Stimulated activated CD4-positive, alpha-beta T cell treated with anti-CD3 and anti-CD28 coated beads, Interleukin-15, amount 100 ng/mL, for 24 hours (primary cell): ENCODE results near the gene ACCSL.

ENCODE experiments used
- DNase-seq: peaks from one replicate; pipeline ENCODE4 v3.0.0-alpha.2; 2020

The ACCSL gene

DNA sequence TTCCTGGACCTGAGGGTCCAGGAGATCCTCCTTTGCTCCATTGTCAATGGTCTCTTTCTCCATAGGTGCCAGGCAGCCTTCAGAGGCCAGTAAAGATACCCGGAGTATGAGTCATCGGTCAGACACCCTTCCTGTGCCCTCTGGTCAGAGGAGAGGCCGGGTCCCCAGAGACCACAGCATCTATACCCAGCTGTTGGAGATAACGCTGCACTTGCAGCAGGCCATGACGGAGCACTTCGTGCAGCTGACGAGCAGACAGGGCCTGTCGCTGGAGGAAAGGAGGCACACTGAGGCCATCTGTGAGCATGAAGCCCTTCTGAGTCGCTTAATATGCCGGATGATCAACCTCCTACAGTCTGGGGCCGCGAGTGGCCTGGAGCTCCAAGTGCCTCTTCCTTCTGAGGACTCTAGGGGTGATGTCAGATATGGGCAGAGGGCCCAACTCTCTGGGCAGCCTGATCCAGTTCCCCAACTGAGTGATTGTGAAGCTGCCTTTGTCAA lies at the start of gene ACCSL:
Gene ACCSL (plus strand): TSS at position 51 of the 501 bp plus-strand sequence. CDS start 56 bp downstream, at position 107.
- no peak for DNase-seq

DNA sequence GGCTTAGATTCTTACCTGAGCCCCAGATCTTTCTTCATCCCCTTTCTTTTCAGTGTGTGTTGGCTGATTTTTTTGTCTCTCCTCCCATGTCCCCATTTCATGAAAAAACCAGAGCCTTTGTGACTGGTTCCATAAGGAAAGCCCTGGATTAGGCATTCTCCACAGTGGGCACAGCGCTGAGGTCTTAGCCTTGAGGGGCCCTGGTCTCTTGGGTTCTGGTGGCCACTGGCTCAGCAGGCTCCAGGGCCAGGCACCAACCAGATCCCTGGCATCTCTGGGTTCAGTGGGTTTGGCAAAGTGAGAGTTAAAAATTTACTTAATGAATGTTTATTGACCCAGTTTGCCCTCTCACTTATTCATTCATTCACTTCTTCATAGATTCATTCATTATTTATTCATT lies 49.5 kb upstream of the ACCSL start:
- DNase-seq, result no peak

DNA sequence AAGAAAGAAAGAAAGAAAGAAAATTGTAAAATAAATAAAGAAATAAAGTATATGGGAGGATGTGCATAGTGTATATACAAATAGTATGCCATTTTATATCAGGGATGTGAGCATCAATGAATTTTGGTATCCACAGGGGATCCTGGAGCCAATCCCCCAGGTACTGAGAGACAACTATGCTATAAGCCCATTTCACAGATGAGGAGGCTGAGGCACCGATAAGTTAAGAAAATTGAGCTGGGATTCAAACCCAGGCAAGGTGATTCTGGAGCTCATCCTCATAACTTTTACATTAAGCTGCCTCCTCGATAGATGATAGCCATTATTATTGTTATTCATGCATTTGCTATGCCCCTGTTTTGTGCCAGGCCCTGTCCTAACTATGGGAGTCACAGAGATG lies 47.0 kb upstream of the ACCSL start:
- no peak for DNase-seq

DNA sequence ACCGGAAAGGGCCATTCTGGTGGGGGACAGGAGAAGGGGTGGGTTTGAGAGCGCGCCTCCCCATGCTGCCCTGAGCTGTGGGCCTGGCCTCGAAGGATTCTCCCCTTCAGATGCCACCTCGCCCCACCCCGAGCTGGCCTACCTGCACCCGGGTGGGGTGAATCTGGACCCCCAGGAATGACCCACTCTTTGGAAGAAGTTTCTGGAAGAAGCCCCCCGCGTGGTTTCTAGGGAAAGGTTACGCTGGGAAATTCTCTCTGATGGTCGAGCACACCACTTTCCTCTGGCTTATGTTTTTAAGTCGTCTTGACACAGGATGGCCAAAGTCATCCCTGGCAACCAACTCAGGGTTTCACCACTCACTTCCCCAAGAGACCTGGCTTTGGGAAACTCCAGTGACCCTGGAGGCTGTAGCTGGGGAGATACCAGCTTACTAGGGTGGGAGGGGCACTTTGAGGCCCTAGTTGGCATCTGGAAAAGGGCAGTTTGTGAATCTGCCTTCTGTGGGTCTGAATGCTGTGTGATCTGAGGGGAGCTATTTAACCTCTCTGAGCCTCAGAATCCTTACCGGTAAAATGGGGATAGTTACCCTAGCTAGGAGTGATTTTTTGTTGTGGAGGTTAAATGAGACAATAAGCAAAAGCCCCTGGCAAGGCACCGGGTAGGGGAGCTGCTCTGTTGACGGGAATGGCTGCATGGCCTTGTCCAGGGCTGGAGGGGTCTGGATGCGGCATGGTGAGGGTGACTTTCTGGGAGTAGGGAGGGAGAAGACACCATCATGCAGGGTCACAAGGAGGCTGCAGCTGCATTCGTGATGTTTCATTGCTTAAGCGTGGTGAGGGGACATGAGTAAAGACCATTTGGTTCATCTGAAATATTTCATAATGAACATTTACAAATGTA lies 45.3 kb upstream of the ACCSL start:
- no peak for DNase-seq

DNA sequence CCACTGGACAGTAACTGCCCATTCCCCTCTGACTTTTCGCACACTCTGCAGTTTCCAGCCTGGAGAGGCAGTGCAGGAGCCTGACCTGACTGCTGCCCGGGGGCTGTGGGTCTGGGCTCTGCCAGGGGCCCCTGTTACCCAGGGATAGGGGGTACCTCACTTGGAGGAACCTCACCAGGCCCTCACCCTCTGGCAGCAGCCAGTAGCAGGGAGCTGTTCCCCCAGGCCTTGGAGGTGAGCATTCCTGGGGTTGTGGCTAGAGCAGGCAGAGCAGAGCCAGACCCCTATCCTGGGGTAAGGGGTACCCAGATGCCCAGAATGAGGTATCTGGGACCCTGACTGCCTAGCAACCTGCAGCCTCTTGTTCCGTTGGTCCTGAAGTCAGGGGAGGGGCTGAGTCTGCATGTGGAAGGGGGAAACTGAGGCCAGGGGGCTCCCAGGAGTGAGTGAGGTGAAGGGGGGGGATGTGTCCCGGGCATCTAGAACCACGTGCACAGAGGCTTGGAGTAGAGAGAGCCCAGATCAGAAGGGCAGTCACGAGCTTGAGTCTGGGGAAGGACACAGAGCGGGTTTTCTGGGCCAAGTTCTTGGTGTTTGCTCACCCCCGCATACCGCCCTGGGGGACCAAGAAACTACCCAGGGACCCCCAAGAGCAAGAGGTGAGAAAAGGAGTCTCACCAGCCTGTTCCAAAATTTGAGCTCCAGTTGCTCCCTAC lies 43.9 kb upstream of the ACCSL start:
- no peak for DNase-seq

DNA sequence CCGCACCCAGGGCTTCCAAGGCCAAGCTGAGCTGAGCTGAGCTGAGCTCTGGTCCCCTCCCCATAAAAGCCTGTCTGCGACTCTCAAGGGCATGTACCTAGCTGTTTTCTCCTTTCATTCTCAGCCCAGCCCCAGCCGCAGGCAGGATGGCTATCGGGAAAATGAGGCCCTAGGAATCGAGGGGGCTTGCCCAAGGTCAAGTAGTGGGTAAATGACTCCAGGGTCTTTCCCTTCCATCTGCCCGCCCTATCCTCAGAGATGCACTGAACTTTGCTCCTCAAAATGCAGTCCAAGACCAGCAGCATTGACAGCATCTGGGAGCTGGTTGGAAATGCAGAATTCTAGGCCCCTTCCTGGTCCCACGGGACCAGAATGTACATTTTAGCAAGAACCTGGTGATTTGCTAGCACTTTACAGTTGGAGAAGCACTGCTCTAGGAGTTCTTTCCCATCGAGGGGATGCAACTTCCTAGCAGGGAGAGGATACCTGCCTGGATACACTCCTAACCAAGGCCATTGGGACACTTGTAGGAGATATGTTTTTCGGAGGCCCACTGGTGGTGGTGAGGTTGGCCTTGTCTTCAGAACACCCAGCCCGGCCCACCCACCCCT lies 43.2 kb upstream of the ACCSL start:
- no peak for DNase-seq

DNA sequence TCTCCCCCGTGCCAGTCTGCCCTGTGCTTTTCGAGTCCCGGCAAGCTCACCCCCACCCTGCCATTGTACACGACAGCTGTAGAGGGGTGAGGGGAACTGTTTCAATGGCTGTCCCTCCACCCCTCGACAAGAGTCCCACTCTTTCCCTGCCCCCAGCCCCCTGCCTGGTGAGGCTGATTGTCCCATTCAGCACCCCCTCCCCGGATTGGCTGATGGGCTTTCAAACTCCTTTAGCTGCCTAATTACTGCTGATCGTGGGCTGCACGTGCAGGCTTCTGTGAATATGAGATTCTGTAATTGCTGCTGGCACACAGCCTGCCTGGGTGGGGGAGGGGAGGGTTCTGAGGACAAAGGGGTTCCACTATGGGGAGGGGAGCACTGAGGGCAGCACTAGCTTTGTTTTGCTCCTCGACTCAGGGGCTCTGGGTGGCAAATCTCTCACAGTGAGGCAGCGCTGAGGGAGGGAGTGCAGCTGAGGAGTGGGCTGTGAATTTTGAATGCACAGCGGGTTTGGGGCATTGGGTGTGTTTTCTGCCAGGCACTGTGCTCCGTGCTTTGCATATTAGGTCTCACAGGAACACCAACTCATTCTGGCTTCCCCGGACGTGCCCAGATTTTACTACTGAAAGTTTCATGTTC lies 42.6 kb upstream of the ACCSL start:
- DNase-seq, result no peak

DNA sequence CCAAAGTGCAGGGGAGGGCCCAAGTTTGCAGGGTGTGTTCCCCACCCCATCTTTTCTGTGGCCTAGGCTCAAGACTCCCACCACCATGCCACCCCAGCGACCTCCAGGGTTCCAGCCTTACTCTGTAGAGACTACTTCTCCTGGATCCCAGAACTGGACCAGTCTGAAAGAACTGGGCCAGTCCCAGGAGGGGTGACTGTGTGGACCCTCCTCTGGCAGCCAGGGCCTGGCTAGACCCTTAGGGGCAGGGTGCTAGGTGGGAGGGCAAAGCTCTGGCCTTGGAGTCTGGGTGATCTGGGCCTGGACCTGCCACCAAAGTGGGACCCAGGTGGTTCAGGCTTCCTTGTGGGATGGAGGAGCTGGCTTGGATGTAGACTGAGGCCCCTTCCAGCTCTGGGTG lies 41.8 kb upstream of the ACCSL start:
- DNase-seq, result no peak

DNA sequence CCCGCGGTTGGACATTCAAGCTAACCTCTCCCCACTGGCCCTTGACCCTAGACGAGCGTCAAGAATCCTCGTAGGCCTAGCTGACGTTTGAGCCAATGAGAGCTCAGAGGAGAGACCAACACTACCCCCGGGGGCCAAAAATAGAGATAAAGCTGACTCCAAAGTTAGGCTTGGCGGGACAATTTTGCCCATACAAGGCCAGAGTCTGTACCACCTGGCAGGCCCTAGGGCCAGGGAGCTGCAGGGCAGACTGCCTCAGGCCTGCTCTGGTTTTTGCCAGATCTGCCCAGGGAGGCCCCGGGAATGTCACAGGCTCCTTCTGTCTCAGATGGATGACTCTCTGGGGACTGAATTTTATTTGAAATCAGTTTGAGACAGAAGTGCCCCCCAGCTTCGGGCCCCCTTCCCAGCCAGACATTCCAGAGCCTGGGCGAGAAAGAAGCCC lies 40.8 kb upstream of the ACCSL start:
- no peak for DNase-seq

DNA sequence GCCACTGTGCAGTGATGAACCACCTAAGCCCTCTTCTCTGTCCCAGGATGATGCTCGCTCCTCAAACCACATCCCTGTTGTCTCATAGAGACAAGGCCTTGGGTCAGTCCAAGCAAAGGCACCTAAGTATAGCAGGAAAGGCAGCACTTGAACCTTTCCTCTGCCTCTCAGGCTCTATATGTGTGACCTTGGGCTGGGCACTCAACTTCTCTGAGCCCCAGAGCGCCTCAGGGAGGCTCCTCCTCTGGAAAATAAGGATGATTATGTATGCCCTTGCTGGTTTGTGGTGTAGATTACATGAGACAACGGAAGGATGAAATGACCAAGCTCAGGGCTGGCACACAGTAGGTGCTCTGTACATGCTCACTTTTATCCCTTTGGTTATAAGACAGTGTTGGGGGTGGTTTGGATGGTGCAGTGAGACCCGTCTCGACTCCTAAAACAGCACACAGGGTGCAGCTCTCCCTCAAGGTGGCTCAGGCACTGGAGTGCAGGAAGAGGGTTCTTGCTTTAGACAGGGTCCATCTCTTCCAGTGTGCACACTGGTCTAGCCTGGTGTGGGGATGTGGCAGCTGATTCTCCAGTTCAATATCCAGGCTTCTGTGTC lies 40.2 kb upstream of the ACCSL start:
- DNase-seq, result no peak

DNA sequence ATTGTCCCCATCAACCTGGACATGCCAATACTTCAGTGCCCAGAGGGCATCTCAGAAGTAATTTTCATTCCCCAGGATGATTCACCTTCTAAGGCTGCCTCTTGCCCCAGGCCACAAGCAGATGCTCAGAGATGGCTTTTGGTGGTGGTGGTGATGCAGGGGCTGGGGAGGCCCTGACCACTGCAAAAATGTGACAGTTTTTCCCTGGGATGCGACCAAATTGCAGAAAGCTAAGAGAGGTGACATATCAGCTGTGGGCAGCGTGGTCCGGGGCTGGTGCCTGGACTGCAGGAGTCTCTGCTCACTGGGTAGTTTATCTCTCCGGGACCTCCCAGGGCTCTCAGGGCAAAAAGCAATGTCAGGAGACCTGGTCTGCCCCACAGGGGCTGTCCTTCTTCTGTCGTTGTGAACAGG lies 39.7 kb upstream of the ACCSL start:
- no peak for DNase-seq

DNA sequence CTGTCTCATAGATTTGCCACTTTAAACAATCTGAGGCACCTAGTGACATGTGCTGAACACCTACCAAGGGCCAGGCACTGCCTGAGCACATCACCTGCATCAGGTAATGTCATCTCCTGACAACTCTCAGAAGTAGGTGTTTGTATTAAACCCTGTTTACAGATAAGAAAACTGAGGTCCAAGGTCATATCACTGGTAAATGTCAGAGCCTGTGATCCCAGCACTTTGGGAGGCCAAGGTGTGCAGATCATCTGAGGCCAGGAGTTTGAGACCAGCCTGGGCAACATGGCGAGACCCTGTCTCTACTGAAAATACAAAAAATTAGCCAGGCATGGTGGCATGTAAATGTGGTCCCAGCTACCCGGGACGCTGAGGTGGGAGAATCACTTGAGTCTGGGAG lies 39.1 kb upstream of the ACCSL start:
- DNase-seq, result no peak

DNA sequence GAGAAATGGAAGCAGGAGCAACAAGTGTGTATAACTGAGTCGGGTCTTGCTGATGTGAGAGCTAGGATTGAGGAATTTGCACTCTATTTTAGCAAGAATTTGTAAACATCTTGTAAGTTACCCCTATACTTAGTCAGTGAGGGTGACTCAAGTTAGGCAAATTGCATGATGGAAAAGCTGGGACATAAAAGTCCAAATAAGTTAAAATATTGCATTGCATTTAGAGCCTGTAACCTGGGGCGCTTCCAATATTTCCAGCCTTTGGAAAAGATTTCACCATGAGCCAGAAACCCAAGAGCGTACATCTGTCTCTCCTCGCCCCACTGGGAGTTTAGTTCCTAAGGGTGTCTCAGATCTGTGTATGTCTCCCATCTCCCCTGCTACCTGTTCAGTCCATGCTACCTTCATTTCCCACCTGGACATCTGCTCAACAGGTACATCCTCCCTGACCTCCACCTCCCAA lies 37.0 kb upstream of the ACCSL start:
- DNase-seq, result no peak

DNA sequence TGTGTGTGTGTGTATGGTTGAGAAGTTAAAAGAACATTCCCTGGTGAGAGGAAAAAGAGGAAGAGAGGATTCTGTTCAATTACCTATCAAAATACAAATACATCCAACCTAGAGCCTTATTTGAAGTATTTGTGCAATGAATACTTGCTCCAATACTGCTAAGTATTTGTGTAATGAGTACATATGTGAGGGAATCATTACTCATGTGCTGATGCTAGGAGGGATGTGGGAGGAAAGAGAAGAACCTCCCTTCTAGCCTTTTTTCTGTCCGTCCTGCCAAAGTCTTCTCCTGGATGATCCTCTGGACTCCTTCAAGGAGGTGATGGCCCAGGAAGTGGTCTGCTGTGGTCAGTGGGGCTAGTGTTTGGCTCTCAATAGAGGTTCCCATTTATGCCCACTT lies 36.0 kb upstream of the ACCSL start:
- no peak for DNase-seq

DNA sequence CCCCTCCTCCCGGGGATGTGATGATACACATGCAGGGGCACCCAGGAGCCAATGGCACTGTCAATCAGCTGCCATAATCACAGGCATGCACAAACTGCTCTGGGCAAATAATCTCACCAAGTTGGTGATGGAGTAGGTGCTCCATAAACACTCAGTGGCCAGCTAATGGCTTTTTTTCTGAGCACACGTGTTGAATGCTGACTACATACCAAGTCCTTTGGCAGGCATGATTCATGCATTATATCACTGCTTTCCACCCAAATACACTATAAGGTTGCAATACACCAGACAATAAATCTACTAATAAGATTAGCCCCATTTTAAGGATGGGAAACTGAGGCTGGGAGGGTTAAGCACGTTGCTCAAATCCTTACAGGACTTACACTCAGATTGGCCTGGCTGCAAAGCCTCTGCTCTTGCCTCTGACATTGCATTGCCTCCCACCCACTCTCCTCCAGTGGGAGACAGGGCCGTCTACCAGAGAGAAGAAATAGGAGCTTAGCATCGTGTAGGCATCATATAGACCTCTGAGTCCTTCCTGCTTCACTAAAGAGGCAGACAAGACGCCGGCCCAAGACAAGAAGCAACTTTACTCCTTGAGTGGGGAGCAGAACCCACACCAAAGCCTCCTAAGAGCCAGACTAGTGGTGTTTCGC lies 32.7 kb upstream of the ACCSL start:
- DNase-seq, result no peak

DNA sequence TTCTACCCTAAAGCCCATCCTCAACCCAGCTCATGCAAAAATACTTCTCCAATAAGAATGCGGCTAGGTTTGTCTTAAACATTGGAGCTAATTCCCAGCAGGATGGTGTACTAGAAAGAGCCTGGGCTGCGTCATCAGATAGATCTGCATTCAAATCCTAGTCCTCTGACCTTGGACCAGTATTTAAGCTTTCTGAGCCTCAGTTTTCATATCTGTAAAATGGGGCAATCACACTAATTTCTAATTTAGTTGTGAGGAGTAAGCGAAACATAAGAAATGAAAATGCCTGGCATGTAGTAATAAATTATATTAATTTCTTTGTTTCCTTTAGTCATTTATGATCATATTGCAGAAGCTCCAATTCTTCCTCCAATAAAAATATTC lies 32.2 kb upstream of the ACCSL start:
- no peak for DNase-seq

DNA sequence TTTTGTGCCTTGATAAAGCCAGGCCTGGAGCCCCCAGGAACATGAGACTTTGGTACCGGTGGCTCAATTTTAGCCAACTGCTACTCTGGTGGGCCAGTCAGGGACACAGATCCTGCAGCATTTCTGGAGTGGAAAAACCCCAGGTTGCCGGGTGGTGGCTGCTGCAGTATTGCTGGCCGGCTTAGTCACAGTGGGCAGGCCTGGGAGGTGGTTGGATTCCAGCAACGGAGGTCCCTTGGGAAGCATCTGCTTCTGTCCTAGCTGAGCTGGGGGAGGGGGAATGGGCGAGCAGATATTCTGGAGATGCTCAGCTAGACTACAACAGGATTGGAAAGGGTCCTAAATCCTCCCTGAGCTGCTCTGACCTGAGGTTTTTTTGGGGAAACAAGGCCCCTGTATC lies 31.6 kb upstream of the ACCSL start:
- no peak for DNase-seq

DNA sequence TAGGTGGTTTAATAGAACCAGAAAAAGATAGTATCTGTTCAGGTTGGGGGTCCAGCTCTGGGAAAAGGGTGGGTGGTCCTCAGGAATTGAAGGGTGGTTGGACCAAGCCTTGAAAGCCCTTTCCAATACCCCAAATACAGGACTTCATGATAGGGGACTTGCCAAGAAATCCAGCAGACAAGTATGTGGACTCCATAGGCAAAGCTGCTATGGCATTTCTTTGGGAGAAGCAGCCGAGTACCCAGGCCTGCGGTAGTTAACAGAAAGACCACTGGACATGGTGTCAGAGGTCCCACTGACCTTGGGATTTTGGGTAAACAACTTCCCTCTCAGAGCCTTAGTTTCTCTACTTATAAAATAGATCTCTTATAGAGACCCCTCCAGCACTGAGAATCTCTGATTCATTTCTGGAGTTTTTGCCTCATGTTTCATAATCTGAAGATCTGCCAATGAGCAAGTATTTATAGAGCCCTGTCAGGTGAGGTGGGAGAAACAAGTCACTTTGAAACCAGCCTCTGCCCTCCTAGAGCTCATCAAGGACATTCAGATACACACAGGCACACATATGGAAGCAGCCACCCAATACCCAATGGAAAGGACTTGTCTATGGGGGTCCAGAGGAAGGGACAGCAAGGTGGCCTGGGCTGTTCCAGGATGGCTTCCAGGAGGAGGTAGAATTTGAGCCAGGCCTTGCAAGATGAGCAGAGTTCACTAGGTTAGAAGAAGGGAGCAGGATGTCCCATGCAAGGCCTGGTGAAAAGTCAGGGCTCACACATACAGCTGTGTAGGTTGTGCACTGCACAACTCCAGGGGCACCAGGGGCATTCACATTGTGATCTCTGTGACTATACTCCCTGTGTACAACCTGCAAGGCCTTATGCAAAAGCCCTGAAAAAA lies 31.0 kb upstream of the ACCSL start:
- no peak for DNase-seq

DNA sequence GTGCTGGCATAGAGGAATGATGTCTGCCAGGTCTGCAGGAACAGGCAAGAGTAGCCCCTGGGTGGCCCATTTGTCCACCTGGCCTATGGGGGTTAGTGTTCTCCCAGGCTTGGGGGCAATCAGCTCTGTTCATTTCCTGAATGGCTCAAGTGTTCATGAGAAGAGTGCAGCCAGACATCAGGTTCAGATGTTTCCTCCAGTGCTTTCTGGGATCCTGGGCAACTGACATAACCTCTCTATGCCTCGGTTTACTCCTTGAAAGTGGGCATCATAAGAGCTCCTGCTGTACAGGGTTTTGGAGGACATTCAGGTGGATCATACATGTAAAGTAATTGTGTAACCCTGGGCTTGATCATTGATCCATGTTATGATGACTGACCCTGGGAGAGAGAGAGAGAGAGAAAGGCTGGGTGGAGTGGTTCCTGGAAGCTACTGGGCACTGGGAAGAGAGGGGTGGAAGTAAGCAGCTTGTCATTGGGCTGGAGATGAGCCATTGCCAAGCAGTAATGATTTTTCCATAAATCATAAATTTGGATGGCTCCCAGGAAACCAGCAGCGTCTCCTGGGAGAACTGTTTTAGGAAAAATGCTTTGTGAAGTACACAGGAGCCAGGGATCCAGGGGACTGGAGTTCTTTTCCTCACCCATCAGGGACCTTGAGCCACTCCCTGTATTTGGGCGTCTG lies 30.2 kb upstream of the ACCSL start:
- no peak for DNase-seq

DNA sequence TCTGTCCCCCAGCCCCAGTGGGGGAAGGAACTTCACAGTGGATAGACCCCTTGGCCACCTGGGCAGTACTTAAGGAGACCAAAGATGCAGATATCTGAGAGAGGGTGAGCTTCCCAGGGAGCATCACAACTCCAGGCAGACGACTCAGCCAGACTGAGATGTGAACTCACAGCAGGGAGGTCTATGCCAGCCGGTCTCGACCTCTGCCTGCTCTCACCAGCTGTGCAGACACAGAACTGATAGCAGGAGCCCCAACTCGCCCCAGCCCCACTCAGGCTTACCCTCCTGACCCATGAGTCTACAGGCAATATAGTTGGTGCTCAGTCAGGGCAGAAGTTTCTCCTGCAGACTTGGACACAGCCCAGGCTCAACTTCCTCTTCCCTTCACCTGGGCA lies 29.7 kb upstream of the ACCSL start:
- no peak for DNase-seq
